ENCODE results near the gene RAB3GAP2.

- TF ChIP-seq POLR2A (IDR thresholded peaks at IDR 0.05; ENCODE audit: low read depth, low read length) (no peak), POLR2AphosphoS5 (IDR thresholded peaks at IDR 0.05; ENCODE audit: low read depth, low read length) (no peak), TAF1 (IDR thresholded peaks at IDR 0.05; ENCODE audit: low read depth, low read length) (no peak), POU2F2 (IDR thresholded peaks at IDR 0.05; ENCODE audit: low read depth, low read length) (no peak), PAX5 (IDR thresholded peaks at IDR 0.05; ENCODE audit: insufficient read depth, low read length, severe bottlenecking) (no peak), SPI1 (IDR thresholded peaks at IDR 0.05; ENCODE audit: low read depth, low read length) (peak; percentile 57; the same call in 1 of the 2 replicates)
Measured at GRCh38 chr1:220149742-220150141, 122.5 kb downstream of the RAB3GAP2 start.
